GM18519 (cell line): Measurements from ENCODE around the gene MDH1.
"Not testable (repeated sequence)": the region's sequence is repeated elsewhere in the genome, so short reads cannot be mapped to it uniquely, and the experiment has no call there.

Source experiments
- ATAC-seq: cut with Tn5 transposase; IDR thresholded peaks from one replicate; pipeline ENCODE4 v1.9.1; 2021; ENCODE audit warnings: mild to moderate bottlenecking, moderate library complexity; ENCODE audit not compliant: unreplicated experiment, low FRiP score

The MDH1 gene

DNA sequence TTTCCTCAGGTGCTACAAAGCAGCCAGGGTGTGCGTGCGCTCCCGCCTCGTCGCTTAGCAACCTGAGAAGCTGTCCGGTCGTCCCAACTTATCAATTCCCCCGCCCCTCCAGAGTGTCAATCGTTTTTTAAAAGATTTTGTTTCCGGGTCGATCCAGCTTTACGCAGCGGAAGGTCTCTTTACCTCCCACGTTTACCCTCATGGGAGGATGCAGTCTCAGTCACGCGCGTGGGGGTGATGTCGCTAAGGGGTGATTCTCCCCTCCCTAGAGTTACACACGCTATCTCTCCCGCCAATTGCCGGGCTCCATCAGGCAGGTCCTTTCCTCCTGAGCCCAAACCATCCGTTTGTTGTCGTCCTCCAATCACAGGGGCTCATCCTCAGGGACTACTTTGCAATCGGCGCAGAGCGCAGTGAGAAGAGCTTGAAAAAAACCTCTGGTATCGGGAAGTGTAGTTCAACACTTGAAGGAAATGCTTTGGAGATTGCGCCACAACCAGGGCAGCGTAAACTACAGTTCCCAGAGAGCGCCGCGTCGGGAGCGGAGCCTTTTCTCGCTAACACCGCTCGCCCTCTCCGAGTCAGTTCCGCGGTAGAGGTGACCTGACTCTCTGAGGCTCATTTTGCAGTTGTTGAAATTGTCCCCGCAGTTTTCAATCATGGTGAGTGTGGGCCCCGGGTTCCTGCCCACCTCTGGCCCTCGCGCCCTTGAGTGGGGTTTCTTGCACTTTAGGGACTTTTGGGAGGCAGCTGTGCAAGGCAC, at the start of gene MDH1, which contains the start of gene WDPCP:
Gene MDH1, plus strand, starts transcription at position 579 of the 763 bp plus-strand sequence. Its CDS starts 81 bp downstream, at position 660.
Gene WDPCP, minus strand, starts transcription at position 93 of the 763 bp plus-strand sequence. CDS start 206 bp downstream, outside the sequence.
- peak; percentile 86 for ATAC-seq

DNA sequence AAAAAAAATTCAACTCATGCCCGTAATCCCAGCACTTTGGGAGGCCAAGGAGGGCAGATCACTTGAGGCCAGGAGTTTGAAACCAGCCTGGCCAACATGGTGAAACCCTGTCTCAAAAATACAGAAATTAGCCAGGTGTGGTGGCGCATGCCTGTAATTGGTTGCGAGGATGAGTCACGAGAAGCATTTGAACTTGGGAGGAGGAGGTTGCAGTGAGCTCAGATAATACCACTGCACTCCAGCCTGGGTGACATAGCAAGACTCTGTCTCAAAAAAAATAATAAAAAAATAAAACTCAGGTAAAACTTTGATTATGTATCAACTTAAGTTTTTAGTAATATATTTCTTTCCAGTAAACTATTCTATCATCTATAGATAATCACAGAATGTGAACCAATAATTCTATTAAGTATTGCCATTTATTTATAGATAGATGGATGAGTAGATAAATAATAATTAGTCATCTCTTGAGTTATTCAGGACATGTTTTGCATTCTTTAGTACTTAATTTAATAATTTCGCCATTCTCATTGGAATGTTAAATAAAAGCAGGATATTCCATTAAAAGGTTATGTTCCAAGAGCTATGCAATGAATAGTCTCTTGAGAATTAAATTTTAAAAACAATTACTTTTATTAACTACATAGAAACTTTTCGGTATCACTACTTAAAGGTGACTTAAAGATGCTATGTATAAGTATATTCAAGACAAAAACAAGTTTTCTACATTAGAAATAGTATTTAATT, 49.2 kb upstream of the MDH1 start:
- ATAC-seq: no peak

GRCh38 chr2:63544017-63544627, 44.6 kb upstream of the MDH1 start:
- no peak for ATAC-seq

DNA sequence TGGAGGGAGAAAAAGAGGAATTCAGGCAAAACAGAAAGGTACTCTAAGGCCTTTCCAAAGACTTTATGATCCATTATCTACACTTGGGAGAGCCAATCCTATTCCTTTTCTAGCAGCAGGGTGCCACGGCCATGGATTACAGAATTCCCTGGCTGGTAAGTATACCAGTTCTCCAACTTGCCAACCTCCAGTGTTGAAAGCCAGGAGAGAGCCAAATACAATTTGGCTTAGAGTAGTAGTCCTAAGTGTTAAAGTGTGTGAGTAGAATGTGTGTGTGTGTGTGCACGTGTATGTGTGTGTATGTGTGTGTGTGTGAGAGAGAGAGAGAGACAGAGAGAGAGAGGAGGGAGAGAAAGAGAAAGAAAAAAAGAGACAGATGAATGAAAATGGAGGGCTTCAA, 43.7 kb upstream of the MDH1 start:
- no peak for ATAC-seq

- no peak for ATAC-seq
Observed at GRCh38 chr2:63553049-63553448, 35.7 kb upstream of the MDH1 start.

GRCh38 chr2:63555299-63555698, 33.5 kb upstream of the MDH1 start:
- no peak for ATAC-seq

GRCh38 chr2:63555931-63556330, 32.8 kb upstream of the MDH1 start:
- ATAC-seq: no peak

- not testable (repeated sequence) for ATAC-seq
Observed at GRCh38 chr2:63557819-63558218, 30.9 kb upstream of the MDH1 start.

DNA sequence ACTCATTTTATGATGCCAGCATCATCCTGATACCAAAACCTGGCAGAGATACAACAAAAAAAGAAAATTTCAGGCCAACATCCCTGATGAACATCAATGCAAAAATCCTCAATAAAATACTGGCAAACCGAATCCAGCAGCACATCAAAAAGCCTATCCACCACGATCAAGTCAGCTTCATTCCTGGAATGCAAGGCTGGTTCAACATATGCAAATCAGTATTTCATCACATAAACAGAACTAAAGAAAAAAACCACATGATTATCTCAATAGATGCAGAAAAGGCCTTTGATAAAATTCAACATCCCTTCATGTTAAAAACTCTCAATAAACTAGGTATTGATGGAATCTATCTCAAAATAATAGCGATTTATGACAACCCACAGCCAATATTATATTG, 29.8 kb upstream of the MDH1 start:
- ATAC-seq: not testable (repeated sequence)

GRCh38 chr2:63562751-63563150, 26.0 kb upstream of the MDH1 start:
- no peak for ATAC-seq

DNA sequence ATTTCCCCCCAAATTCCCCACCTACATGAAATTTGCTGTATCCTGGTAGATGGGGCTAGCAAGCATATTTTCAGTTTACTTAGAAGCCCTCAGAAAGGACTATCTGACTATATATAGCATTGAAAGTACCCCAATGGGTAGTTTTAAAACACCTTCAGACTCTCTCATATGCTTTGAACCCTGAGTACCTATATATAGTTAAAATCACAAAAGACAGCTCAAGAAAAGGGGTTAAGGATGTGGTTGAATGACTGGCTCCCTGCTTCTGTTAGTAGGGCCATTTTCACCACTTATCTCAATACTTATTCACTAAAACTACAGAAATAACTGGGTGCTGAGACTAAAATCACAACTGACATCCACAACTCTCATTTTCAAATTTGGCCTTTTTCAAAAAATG, 19.0 kb upstream of the MDH1 start:
- peak; percentile 69 for ATAC-seq

- no peak for ATAC-seq
Observed at GRCh38 chr2:63571291-63571690, 17.5 kb upstream of the MDH1 start.

DNA sequence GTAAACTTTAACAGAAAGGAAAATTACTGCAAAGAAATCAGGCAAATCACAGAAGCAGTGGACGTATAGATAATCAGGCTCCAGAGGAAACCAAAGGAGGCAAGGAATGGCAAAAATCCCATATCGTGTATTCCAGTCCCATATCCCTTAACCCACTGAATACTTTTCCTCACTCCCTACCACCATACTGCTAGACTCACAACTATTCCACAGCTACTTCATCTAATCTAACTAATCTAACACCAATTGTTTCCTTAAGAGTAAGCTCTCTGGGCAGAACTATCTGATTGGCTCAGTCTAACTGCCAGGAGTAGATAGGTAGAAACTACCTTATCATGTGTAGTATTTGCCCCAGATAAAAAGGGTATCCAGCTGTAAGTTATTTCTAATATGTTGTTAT, 16.8 kb upstream of the MDH1 start:
- ATAC-seq: no peak

DNA sequence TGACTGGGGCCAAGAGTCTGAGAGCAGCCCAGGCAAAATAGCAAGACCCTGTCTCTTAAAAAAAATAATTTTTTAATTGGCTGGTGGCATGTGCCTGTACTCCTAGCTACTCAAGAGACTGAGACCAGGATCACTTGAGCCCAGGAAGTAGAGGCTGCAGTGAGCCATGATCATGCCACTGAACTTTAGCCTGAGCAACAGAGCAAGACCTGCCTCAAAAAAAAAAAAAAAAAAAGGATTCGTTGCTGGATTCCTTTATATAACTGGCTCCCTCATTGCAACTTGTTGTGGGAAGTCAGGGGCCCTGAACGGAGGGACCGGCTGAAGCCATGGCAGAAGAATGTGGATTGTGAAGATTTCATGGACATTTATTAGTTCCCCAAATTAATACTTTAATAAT, 15.7 kb upstream of the MDH1 start:
- not testable (repeated sequence) for ATAC-seq

DNA sequence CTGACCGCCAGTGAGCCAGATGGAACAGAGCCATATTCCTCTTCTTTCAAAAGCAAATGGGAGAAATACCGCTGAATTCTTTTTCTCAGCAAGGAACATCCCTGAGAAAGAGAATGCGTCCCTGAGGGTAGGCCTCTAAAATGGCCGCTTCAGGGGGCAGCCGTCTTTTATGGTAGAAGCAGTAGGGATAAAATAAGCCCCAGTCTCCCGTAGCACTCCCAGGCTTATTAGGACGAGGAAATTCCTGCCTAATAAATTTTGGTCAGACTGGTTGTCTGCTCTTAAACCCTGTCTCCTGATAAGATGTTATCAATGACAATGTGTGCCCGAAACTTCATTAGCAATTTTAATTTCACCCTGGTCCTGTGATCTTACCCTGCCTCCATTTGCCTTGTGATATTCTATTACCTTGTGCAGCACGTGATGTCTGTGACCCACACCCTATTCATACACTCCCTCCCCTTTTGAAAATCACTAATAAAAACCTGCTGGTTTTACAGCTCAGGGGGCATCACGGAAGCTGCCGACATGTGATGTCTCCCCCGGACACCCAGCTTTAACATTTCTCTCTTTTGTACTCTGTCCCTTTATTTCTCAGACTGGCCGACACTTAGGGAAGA, 14.9 kb upstream of the MDH1 start:
- not testable (repeated sequence) for ATAC-seq

DNA sequence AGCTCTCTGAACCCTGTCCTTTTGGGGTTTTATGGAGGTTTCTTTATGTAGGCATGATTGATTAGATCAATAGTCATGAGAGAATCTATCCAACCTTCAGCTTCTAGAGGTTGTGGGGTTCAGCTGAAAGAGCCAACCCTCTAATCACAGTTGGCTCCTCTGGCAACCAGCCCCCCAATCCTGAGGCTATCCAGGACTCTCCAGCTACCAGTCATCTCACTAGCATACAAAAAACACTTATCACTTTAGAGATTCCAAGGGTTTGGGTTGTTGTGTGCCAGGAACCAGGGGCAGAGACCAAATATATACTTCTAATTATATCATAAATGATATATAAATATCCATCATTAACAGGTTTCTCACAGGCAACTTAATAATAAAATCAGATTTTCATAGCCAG, 12.2 kb upstream of the MDH1 start:
- ATAC-seq: no peak

DNA sequence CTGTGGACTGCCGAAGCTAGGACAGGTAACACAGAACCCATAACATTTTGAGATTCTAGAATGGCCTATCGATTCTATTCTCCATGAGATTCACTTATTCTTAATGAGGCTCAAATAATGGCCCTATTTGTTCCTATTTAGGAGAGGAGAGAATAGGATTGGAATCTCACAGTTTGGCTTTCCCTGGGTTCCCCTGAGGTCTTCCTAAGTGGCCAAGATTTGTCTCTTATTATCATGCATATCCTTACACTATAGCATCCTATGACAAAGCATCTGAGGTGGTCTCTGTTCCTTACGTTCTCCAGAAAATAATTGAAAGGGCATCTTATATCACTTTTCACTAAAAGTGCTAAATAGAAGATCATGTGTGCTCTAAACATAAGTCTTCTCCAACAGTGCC, 10.0 kb upstream of the MDH1 start:
- ATAC-seq: no peak

GRCh38 chr2:63580651-63581297, 8.0 kb upstream of the MDH1 start:
- no peak for ATAC-seq

GRCh38 chr2:63581298-63581961, 7.3 kb upstream of the MDH1 start:
- ATAC-seq: no peak

DNA sequence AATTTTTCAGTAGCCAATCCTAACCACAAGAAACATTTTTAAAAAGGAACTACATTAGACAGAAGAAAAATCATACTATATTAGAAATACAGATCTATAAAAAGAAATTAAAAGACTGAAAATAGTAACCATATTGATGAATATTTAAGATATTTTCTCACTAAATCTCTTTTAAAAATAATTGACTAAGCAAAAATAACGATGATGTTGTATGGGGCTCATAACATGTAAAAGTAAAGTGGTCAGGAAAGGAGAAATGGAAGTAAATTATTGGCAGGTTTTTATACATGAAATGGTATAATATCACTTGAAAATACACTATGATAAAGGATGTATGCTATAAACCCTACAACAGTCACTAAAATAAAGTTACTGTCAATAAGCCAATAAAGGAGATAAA, 5.9 kb upstream of the MDH1 start:
- ATAC-seq: no peak
